Fibroblast of skin of right biceps (primary cell): Measurements from ENCODE around the gene RGL1.

ENCODE experiments used
- DNase-seq: peaks from one replicate; pipeline ENCODE4 v3.0.0-alpha.2; 2013

Gene RGL1

DNA sequence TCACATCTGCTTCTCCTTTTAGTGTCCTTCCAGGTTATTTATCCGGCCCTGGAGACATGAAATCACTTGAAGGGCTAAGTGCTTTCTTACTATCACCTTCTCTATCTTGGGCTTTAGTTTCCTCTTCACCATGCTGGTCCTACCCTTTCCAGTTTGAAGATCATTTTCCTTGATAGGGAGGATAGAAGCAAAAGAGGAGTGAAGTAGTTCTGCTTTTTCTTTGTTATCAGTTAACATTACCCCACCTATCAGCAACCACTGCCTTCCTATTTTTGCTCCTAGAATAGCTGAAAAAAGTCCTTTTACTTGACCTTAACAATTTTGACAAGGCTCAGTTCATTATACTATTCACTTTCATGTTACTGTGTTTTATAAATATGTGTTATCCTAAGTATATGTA lies 19.4 kb downstream of the RGL1 start:
- no peak for DNase-seq

DNA sequence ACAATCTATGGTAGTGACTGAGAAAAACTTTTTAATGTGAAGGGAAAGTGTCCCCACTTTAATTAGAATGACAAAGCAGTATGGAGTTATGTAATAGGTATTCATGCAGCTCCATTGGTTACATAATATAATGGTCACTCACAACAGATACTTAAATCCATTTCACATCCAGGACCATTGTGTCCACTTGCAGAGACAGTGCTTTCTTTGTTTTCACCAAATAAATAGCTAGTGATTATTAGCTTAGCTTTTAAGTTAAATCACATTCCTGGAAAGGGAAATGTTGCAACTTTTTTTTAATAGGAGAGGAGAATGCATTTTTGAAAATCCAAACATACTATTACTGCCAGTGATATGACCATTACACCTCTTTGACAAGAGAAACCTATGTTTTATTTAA lies 22.9 kb downstream of the RGL1 start:
- DNase-seq = no peak

DNA sequence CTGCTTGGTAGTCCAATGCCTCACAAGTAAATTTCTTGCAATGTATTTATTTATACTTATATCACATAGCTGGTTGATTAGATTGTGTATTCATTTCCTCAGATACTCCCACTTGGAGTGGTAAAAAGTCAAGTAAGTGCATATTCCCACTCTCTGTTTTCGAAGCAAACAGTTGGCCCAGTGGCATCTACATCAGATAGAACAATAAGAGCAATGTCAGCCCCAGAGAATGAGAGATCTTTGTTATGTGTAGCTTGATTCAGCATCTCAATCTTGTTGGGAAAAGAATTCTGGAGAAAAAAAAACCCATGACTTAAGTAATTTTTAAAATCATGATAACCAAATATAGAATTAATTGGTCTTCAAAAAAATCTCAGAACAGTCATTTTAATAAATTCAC lies 25.5 kb downstream of the RGL1 start:
- no peak for DNase-seq

DNA sequence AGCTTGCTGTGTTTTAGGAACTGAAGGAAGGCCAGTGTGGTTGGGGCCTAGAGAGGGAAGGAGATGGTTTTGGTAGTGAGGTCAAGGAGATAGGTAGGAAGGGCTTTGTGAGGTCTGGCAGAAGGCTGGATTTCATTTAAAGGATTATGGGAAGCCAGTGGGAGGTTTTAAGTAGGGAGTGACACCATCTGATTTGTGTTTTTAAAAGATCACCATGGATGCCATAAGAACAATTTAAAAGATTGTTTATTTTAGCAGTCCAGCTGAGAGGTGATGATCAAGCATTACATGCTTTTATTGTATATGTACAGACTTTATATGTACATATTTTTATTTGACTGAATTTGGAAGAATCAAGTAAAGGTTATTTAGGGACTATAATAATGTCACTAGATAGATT lies 26.4 kb downstream of the RGL1 start:
- no peak for DNase-seq

DNA sequence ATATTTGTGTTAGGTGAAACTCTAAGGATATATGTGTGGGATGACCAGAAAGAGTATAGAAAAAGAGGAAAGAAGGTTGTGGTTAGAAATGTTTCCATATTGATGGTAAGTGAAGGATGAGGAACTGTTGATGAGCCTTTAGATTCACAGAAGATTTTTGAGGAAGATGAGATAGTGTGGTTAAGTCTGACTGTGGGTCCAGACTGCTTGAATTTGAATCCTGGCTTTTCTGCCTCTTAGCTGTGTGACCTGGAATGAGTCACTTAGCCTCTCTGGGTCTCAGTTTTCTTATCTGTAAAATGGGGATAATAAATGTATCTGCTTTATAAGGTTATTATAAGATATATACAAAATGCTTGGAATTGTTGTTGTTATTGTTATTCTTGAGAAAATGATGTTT lies 27.5 kb downstream of the RGL1 start:
- no peak for DNase-seq

DNA sequence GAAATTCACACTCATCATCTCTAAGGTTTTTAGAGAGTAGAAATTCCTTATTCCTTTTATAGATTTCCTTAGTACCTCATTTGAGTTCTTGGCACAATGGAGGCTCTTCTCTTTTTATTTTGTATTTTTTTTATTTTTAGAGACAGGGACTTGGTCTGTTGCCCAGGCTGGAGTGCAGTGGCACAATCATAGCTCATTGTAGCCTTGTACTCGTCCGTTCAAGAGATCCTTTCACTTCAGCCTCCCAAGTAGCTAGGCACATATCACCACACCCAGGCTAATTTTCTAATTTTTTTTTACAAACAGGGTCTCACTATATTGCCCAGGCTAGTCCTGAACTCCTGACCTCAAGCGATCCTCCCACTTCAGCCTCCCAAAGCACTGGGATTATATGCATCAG lies 29.6 kb downstream of the RGL1 start:
- DNase-seq = no peak

DNA sequence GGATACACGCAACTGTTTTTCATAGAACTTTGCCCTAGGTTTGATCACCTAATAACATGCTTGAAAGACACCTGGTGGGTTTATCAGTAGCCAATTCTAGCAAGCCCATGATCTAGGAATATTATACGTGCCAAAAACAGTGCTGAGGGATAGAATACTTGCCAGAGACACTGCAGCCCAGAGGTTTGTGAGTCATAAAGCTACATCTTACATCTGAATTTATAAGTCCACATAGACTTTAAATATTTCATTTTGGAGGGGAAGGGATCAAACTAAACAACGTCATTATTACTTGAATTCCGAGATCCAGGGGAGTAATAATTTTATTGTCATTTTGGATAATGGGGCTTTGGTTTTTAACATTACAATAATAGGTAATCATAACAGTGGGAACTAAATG lies 31.7 kb downstream of the RGL1 start:
- DNase-seq = no peak

DNA sequence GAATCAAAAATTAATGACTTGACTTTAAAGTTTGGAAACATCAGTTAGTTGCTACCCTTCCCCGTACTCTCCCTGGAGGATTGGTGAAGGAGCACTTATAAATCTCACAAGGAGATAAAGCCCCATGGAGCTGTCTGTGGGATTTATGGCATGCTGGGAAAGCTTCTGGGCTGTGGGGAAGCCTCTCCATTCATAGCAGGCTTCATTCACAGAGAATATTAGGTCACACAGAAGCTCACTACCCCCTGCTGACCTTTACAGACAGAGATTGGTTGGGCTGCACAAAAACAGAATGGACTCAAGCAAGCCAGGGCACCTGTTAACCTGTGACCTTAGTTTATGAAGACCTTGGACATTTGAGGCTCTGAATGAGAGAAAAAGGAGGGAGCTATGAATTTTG lies 32.1 kb downstream of the RGL1 start:
- no peak for DNase-seq

DNA sequence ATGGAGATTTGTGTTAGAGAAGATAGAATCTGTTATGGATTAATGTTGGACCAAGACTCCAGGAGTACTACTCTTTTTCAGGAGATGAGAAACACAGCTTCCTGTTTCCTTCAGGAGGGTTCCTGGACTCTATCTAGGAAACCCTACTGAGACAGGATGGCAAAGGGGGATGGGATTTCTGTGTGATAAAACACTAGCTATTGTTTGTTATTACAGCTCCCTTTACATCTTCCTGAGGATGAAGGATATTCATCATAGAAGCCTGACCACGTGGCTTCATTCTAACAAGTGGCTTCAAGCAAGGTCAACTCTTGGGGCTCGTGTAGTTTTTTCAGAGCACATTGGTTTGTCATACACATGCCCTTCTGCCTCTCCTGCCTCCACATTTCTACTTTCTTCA lies 33.3 kb downstream of the RGL1 start:
- no peak for DNase-seq

DNA sequence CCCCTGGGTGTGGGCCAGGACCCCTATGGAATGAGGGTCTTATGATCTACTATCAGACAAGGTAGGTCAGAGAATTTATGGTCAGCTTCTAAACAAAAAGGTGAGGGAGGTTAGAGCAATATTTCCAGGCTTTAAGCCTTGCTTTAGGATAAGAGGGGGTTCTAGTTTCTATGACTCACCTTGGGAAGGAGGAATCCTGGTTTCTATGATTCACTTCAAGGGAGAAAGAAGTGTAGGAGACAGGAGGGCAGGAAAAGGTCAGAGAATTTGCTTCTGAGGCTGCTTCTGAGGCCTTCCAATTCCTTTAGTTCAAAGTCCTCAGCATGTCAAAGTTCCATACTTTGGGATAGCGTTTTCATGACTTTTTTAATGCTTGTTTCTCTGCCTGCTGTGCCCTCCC lies 35.2 kb downstream of the RGL1 start:
- peak; percentile 80 for DNase-seq

DNA sequence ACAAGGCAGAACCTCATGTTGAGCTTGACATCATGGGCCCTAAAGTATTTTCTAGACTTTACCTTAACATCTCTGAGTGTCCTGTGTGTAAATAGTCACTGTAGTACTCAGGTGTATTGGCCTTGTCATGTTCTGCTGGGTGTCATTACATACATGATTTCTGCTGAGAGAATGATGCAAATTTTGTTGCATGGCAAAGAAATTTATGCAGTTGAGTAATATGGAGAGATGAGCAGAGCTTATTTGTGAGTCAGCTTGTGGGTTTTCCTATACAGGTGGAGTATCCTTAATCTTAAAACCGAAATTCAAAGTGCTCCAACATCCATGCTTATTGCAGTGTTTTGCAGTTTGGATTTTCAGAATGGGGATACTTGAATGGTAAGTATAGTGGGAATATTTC lies 36.6 kb downstream of the RGL1 start:
- no peak for DNase-seq

DNA sequence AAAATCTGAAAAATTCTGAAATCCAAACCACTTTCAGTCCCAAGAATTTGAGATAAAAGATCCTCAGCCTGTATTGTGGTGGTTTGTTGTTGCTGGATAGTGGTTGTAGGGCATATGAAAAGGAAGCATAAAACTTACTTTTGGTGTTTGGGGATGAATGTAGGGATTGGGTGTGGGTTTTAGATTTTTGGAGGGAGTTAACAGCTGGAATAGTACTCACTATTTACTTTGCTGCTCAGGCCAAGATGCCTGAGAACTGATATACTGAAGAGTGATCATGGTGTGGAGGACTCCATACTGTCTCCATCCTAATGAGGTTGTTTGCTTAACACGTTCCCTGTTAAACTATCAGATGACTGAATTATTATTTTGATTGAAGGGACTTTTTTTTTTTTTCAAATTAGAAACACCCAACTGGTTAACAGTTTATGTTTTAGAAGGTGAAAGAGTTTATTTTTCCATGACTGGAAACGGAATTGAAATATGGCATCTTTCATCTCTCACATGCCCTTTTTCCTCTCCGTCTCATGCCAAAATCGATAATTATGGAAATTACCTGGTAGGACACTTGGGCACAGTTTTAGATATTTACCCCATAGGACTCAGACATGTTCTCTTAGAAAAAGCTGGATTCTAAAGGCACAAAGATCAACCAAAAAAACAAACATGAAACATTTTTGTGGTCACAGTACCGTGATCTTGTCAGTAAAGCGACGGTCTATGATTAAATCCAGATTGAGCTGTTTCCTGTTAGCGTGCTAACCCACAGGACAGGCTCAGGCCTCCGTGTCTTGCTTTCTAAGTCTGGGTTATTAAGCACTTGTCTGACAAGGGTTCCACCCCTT lies 37.3 kb downstream of the RGL1 start:
- DNase-seq = peak; percentile 98

DNA sequence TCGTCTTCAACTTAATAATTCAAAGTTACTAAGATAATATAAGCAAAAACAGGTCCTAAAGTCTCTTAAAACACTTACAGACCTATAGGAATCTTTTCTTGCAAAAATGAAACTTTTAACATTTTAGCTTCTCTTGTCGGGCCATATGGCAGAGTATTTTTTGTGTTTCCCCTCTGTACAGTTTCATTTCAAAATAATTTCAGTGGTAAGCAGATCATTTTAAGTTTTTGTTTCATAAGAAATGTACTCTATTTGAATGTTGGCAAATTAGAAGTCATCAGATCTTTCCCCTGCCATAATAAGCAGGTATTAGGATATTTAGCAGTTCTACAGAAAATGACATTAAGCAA lies 37.9 kb downstream of the RGL1 start:
- DNase-seq = no peak

DNA sequence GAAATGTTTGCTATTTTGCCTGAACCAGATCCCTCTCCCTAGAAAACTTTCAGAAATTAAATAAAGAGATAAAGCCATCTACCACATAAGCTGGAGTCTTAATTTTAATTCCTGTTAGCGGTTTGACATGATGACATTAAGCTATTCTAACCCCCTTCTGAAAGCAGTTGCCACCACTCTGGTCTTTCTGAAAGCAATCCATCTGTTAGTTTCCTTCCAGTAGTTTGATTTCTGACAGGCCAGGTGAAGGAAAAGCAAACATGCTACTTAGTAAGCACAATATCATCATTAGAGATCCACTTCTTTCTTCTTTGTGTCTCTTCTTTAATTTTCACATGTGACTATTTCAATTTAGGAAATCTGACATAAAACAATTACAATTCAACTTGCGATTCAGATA lies 39.9 kb downstream of the RGL1 start:
- no peak for DNase-seq

DNA sequence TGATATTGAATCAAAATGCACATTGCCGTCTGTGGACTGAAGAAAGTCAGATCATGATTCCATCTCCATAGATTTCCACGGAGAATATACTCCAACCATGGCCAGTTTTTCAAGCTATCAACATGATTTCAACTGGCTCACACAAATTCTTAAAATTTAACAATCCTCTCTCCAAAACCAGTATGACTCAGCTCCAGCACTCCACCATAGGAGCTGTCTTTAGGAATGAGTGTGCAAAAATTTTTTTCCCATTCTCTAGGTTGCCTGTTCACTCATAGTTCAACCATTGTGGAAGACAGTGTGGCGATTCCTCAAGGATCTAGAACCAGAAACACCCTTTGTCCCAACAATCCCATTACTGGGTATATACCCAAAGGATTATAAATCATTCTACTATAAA lies 40.8 kb downstream of the RGL1 start:
- DNase-seq = peak; percentile 67

DNA sequence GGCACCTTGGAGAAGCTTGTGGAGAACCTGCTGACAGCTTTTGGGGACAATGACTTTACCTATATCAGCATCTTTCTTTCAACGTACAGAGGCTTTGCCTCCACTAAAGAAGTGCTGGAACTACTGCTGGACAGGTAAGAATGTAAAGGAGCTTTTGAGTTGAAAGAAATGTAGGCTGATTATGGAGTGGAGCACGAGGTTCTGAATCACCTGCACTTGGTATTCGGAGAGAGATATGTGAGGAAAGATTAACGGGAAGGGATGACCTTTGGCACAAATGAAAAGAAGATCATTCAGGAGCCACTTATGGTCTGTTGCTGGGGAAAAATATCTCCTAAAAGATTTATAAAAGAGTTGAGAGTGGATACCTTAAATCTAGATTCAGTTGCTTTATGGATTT lies 42.7 kb downstream of the RGL1 start:
- DNase-seq = no peak

DNA sequence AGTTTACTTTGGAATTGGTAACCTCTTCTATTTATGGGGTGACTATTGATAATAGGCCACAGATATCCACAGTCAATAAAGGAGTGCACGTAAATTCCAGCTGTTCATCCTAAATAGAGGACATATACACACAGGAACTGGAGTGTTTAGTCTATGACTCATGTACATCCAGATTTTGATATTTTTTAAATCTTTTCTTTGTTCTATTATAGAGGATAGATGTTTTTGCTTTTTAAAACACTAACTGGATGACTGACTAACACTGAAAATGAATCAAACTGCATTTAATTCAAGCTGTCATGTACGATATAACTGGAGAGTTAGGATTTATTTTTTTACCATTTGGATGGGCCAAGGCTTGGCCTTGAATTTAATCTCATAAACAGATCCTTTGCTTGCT lies 45.9 kb downstream of the RGL1 start:
- DNase-seq = no peak

DNA sequence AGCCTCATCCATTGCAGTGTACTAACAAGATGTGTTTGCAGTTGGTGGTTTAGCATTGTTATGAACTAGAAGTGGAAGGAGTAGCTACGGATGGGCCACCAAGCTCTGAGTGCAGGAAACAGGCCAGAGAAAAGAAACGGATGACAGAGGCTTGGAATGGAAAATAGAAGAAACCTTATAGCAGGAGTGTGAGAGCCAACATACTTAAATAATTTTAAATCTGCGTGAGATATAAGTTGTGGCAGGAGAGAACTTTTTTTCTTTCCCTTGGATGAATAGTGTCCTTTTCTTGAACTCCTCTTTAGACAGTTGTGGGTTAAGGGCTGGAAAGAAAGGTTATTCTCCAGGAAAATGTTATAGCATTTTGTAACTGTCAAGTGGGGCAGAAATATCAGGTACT lies 54.2 kb downstream of the RGL1 start:
- no peak for DNase-seq

DNA sequence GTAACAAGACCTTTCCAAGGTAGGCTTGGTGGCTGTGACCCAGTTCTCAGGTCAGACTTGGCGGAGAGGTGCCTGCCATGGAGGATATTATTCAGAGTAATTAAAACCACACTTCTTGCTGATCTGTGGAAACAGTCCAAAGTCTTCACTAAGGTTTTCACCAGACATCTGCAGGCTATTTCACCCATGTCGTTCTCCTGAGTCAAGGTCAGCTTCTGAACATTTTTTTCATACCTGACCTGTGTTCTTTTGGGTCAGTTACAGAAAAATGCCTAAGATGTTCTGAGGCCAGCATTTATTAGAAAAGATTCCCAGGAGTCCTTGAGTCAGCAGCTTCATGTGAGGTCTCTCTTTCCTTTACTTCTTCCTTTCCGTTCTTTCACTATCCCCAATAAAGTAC lies 54.9 kb downstream of the RGL1 start:
- peak; percentile 70 for DNase-seq

DNA sequence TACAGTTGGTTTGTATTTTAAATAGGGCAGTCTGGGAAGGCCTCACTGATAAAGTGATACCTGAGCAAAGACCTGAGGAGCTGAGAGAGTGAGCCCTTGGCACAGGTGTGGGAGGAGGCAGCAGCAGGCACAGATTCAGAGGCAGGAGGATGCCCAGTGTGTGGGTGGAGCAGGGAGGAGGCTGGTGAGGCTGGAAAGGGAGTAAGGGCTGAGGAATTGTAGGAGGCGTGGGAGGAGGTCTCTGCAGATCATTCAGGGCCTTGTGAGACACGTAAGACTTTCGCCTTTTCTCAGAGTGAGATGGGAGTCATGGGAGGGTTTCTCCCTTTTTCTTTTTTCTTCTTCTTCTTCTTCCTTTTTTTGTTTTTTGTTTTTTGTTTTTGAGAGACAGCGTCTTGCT lies 58.0 kb downstream of the RGL1 start:
- no peak for DNase-seq

DNA sequence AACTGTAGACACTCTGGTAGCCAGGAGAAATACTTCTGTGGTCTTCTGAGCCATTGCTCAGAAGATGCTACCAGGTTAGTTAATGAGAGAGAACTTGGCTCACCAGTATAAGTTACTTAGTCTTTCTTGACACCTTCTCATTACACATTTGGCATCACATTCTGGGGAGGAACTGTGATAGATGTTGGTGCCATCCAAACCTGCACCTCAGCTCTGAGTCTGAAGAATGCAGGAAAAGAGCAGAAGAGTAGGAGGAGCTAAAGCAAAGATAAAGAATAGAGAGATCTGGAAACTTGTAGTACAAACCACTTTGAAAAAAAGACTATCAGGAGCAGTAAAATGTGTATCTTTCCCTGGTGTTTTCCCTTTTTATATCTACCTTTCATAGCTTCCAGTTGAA lies 58.9 kb downstream of the RGL1 start:
- DNase-seq = no peak

DNA sequence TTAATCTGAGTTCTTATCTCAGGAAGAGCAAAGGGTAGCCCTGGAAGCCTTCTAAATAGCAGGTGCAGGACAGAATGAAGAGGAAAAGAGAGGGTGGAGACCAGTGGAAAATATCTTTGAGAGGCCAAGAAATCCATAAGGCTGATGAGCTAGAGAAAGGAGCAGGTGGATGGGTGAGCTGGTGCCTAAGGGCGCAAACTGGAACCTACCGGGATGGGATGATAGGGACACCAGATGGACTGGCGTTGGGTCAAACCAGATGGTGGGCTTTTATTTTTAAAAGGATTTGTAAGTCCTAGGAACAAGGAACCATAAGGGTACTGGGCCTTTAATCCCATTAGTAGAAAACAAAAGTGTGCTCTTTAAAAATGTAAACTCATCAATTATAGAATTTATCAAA lies 59.7 kb downstream of the RGL1 start:
- DNase-seq = no peak

DNA sequence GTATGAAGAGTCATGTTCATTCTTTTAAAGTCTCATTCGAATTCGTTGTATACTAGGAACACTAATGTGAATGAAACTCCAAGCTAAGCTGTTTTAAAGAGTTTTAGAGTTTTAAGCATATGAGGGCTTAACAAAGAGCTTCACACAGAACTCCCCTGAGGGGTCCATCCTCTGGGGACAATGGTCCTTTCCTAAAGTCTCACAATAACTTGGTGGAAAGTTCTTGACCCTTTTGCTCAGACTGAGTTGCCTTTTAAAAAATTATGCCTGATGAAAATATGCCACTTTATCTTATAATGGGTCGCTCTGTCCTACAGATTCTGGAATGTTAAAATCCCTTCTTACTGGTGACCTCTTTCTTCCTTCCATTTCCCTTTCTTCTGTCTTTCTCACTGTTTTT lies 64.3 kb downstream of the RGL1 start:
- DNase-seq = no peak

DNA sequence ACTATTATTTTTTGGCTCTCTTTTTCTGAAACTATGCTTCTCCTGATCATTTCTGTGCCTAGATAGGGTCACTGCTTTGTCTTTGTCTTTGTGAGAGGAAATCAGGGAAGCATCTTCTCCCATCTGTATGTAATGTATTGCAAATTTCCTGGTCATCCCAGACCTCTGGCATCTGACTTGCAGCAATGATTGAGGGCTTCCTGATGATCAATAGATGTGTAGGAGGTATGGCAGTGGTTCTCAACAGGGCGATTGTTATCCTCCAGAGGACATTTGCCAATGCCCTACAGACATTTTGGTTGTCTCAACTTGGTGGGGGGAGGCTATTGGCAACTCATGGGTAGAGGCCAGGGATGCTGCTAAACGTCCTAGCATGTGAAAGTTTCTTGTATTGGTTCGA lies 64.7 kb downstream of the RGL1 start:
- no peak for DNase-seq

DNA sequence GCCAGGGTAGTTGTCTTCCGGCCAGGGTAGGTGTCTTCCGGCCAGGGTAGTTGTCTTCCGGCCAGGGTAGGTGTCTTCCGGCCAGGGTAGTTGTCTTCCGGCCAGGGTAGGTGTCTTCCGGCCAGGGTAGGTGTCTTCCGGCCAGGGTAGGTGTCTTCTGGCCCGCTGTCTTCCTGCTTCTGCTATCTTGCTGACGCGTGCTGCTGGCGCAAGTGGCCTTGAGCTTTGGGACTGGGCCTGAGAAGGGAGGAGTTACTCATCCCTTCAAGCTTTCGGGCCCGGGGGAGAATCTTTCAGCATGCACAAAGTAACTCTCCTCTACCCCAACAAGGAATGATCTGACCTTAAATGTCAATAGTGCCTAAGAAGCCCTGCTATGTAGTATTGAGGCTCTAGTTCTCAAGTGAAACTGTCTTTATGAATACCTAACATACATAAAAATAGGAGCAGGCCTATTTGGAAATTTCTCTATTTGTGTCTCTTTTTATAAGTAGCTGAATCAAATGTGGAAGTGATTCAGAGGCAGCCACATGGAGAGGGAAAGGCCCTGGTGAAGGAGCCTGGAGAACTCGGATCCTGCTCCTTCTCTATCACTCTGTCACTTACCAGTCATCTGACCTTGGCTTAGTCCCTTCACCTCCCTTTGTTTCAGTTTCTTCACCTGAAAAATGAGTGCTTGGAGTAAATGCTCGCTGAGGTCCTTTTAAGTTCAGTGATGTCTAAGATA lies 65.6 kb downstream of the RGL1 start:
- DNase-seq = peak; percentile 15
